ENCODE measurements around the gene OLIG3.

OLIG3 gene

GRCh38 chr6:137520520-137520919, 26.3 kb upstream of the OLIG3 start:
- peaks cover 2% of the 10 kb centered on the region for H3K27me3 ChIP-seq (replicated peaks; ENCODE audit: control insufficient read depth, insufficient read depth, low read length, poor library complexity, severe bottlenecking)
- H3K9me3 ChIP-seq (ENCODE audit: control insufficient read depth, low read length) = no peaks in the 10 kb centered on the region
- DNase-seq = no peak
- no peak overlapping the region for H3K27ac ChIP-seq (ENCODE audit: insufficient read depth, low read length, poor library complexity, severe bottlenecking)
- no peak overlapping the region for H3K4me3 ChIP-seq (ENCODE audit: insufficient read depth, low read depth, low read length, poor library complexity, severe bottlenecking)
- no peaks in the 10 kb centered on the region for H3K36me3 ChIP-seq (ENCODE audit: control insufficient read depth, insufficient read depth, low read length)
- H3K4me1 ChIP-seq (ENCODE audit: control insufficient read depth, insufficient read depth, low read length, poor library complexity, severe bottlenecking) = no peaks in the 10 kb centered on the region

GRCh38 chr6:137519629-137520176, 25.5 kb upstream of the OLIG3 start:
- Histone ChIP-seq H3K27me3 (replicated peaks; ENCODE audit: control insufficient read depth, insufficient read depth, low read length, poor library complexity, severe bottlenecking) (peaks cover 9% of the 10 kb centered on the region), H3K36me3 (ENCODE audit: control insufficient read depth, insufficient read depth, low read length) (no peaks in the 10 kb centered on the region), H3K4me1 (ENCODE audit: control insufficient read depth, insufficient read depth, low read length, poor library complexity, severe bottlenecking) (no peaks in the 10 kb centered on the region), H3K9me3 (ENCODE audit: control insufficient read depth, low read length) (no peaks in the 10 kb centered on the region), H3K27ac (ENCODE audit: insufficient read depth, low read length, poor library complexity, severe bottlenecking) (no peak overlapping the region), H3K4me3 (ENCODE audit: insufficient read depth, low read depth, low read length, poor library complexity, severe bottlenecking) (no peak overlapping the region)
- DNase-seq = no peak

DNA sequence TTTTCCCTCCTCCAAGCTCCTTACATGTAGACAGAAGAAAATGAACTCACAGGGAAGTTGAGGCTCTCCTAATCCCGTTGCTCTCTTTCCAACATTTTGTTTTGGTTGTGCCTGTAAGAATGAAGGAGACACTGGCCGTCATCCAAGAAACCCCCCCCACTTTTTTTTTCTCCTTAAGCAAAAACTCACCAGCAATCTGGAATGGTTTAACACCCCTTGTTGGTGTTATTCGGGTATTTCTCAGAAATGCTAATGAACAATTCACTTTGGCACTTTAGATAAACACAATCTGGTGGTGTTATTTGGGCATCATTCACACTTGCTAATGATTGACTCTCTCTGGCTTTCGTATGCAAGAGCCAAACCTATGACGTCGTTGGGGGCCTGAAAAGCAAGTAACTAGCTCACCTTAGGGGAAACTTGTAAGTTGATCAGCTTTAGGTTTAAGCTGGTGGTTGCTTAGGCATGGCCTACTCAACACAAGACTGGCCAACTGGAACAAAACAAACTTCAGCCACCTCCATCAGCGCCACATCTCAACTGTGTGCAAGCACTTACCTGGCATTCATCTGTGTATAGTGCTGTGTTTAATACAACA, 24.3 kb upstream of the OLIG3 start:
- H3K4me3 ChIP-seq (ENCODE audit: insufficient read depth, low read depth, low read length, poor library complexity, severe bottlenecking) = no peak overlapping the region
- no peaks in the 10 kb centered on the region for H3K4me1 ChIP-seq (ENCODE audit: control insufficient read depth, insufficient read depth, low read length, poor library complexity, severe bottlenecking)
- no peak for DNase-seq
- no peak overlapping the region for H3K27ac ChIP-seq (ENCODE audit: insufficient read depth, low read length, poor library complexity, severe bottlenecking)
- H3K27me3 ChIP-seq (replicated peaks; ENCODE audit: control insufficient read depth, insufficient read depth, low read length, poor library complexity, severe bottlenecking) = peaks cover 16% of the 10 kb centered on the region
- H3K9me3 ChIP-seq (ENCODE audit: control insufficient read depth, low read length) = no peaks in the 10 kb centered on the region
- H3K36me3 ChIP-seq (ENCODE audit: control insufficient read depth, insufficient read depth, low read length) = no peaks in the 10 kb centered on the region

- H3K27me3 ChIP-seq (replicated peaks; ENCODE audit: control insufficient read depth, insufficient read depth, low read length, poor library complexity, severe bottlenecking) = peaks cover 22% of the 10 kb centered on the region
Observed at GRCh38 chr6:137514418-137514817, 20.2 kb upstream of the OLIG3 start.

GRCh38 chr6:137512757-137513605, 18.8 kb upstream of the OLIG3 start:
- Histone ChIP-seq H3K4me1 (ENCODE audit: control insufficient read depth, insufficient read depth, low read length, poor library complexity, severe bottlenecking) (no peaks in the 10 kb centered on the region), H3K27ac (ENCODE audit: insufficient read depth, low read length, poor library complexity, severe bottlenecking) (no peak overlapping the region), H3K36me3 (ENCODE audit: control insufficient read depth, insufficient read depth, low read length) (no peaks in the 10 kb centered on the region), H3K9me3 (ENCODE audit: control insufficient read depth, low read length) (peaks cover 3% of the 10 kb centered on the region), H3K4me3 (ENCODE audit: insufficient read depth, low read depth, low read length, poor library complexity, severe bottlenecking) (no peak overlapping the region), H3K27me3 (replicated peaks; ENCODE audit: control insufficient read depth, insufficient read depth, low read length, poor library complexity, severe bottlenecking) (peaks cover 22% of the 10 kb centered on the region)
- no peak for DNase-seq

More at GRCh38 chr6:137514418-137514817, 20.2 kb upstream of the OLIG3 start:
- Histone ChIP-seq H3K36me3 (ENCODE audit: control insufficient read depth, insufficient read depth, low read length) (no peaks in the 10 kb centered on the region), H3K9me3 (ENCODE audit: control insufficient read depth, low read length) (peaks cover 3% of the 10 kb centered on the region), H3K4me1 (ENCODE audit: control insufficient read depth, insufficient read depth, low read length, poor library complexity, severe bottlenecking) (no peaks in the 10 kb centered on the region), H3K4me3 (ENCODE audit: insufficient read depth, low read depth, low read length, poor library complexity, severe bottlenecking) (no peak overlapping the region), H3K27ac (ENCODE audit: insufficient read depth, low read length, poor library complexity, severe bottlenecking) (no peak overlapping the region)
- DNase-seq = no peak

- peaks cover 3% of the 10 kb centered on the region for H3K9me3 ChIP-seq (ENCODE audit: control insufficient read depth, low read length)
- H3K27me3 ChIP-seq (replicated peaks; ENCODE audit: control insufficient read depth, insufficient read depth, low read length, poor library complexity, severe bottlenecking) = peaks cover 22% of the 10 kb centered on the region
- no peaks in the 10 kb centered on the region for H3K36me3 ChIP-seq (ENCODE audit: control insufficient read depth, insufficient read depth, low read length)
- H3K27ac ChIP-seq (ENCODE audit: insufficient read depth, low read length, poor library complexity, severe bottlenecking) = no peak overlapping the region
- no peak for DNase-seq
- no peak overlapping the region for H3K4me3 ChIP-seq (ENCODE audit: insufficient read depth, low read depth, low read length, poor library complexity, severe bottlenecking)
- H3K4me1 ChIP-seq (ENCODE audit: control insufficient read depth, insufficient read depth, low read length, poor library complexity, severe bottlenecking) = no peaks in the 10 kb centered on the region
Observed at GRCh38 chr6:137510923-137511322, 16.7 kb upstream of the OLIG3 start.

GRCh38 chr6:137498481-137499190, 4.4 kb upstream of the OLIG3 start:
- H3K4me3 ChIP-seq (ENCODE audit: insufficient read depth, low read depth, low read length, poor library complexity, severe bottlenecking) = no peak overlapping the region
- H3K4me1 ChIP-seq (ENCODE audit: control insufficient read depth, insufficient read depth, low read length, poor library complexity, severe bottlenecking) = peaks cover 46% of the 10 kb centered on the region
- DNase-seq = no peak
- no peaks in the 10 kb centered on the region for H3K9me3 ChIP-seq (ENCODE audit: control insufficient read depth, low read length)
- H3K27ac ChIP-seq (ENCODE audit: insufficient read depth, low read length, poor library complexity, severe bottlenecking) = no peak overlapping the region
- no peaks in the 10 kb centered on the region for H3K36me3 ChIP-seq (ENCODE audit: control insufficient read depth, insufficient read depth, low read length)
- peaks cover 51% of the 10 kb centered on the region for H3K27me3 ChIP-seq (replicated peaks; ENCODE audit: control insufficient read depth, insufficient read depth, low read length, poor library complexity, severe bottlenecking)

- no peak for DNase-seq
- H3K4me1 ChIP-seq (ENCODE audit: control insufficient read depth, insufficient read depth, low read length, poor library complexity, severe bottlenecking) = peaks cover 53% of the 10 kb centered on the region
- no peaks in the 10 kb centered on the region for H3K36me3 ChIP-seq (ENCODE audit: control insufficient read depth, insufficient read depth, low read length)
- no peaks in the 10 kb centered on the region for H3K9me3 ChIP-seq (ENCODE audit: control insufficient read depth, low read length)
- peaks cover 58% of the 10 kb centered on the region for H3K27me3 ChIP-seq (replicated peaks; ENCODE audit: control insufficient read depth, insufficient read depth, low read length, poor library complexity, severe bottlenecking)
- H3K27ac ChIP-seq (ENCODE audit: insufficient read depth, low read length, poor library complexity, severe bottlenecking) = no peak overlapping the region
- peak overlapping the region; percentile 33 for H3K4me3 ChIP-seq (ENCODE audit: insufficient read depth, low read depth, low read length, poor library complexity, severe bottlenecking)
Observed at GRCh38 chr6:137497721-137498463, 3.7 kb upstream of the OLIG3 start.

GRCh38 chr6:137496909-137497720, 2.9 kb upstream of the OLIG3 start:
- H3K36me3 ChIP-seq (ENCODE audit: control insufficient read depth, insufficient read depth, low read length) = no peaks in the 10 kb centered on the region
- no peak for DNase-seq
- H3K4me1 ChIP-seq (ENCODE audit: control insufficient read depth, insufficient read depth, low read length, poor library complexity, severe bottlenecking) = peaks cover 55% of the 10 kb centered on the region
- no peak overlapping the region for H3K27ac ChIP-seq (ENCODE audit: insufficient read depth, low read length, poor library complexity, severe bottlenecking)
- H3K4me3 ChIP-seq (ENCODE audit: insufficient read depth, low read depth, low read length, poor library complexity, severe bottlenecking) = peak overlapping the region; percentile 33
- H3K9me3 ChIP-seq (ENCODE audit: control insufficient read depth, low read length) = no peaks in the 10 kb centered on the region
- H3K27me3 ChIP-seq (replicated peaks; ENCODE audit: control insufficient read depth, insufficient read depth, low read length, poor library complexity, severe bottlenecking) = peaks cover 66% of the 10 kb centered on the region

Data from effector memory CD4-positive, alpha-beta T cell (primary cell).